Measurements from ENCODE around the gene VAV3.

- no peak for TF ChIP-seq CTCF (IDR thresholded peaks at IDR 0.05 in 8 of 11, conservative IDR thresholded peaks at IDR 0.05 in 3 of 11)
- TF ChIP-seq POLR2A (IDR thresholded peaks at IDR 0.05), result no peak
- TF ChIP-seq POLR2AphosphoS5 (IDR thresholded peaks at IDR 0.05), result no peak
Measured at GRCh38 chr1:107838056-107838455, 126.9 kb downstream of the VAV3 start.

Measured in spleen (tissue), 7 donors.